ENCODE data around the gene FRMD8. TPM values are rescaled to one million over a fixed set of nuclear protein-coding genes. Genes with fewer than 3 reads are reported as not detected.

FRMD8 gene
- total RNA-seq, 3 donors from 2014 or later = 43.0 to 49.2 (median 44.9) TPM

DNA sequence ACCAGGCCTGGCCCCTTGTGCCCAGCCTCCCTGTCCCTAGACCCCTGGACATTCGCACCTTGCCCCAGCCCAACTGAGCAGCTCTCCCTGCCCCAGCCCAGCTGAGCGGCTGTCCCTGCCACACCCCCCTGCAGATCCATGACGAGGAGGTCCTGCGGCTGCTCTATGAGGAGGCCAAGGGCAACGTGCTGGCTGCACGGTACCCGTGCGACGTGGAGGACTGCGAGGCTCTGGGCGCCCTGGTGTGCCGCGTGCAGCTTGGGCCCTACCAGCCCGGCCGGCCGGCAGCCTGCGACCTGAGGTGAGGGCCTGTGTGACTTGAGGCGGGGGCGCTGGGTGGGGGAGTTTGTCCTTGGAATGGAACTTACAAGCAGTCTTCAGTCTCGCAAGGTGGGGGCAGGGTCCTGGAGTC lies 7.7 kb downstream of the FRMD8 start:
- ATAC-seq = no peak
- H3K36me3 Mint-ChIP-seq (ENCODE audit: insufficient read depth) = peaks cover 8% of the 10 kb centered on the region
- no peaks in the 10 kb centered on the region for H3K27me3 Mint-ChIP-seq (ENCODE audit: low read depth)
- H3K4me1 Mint-ChIP-seq (ENCODE audit: low read depth) = peaks cover 20% of the 10 kb centered on the region
- H3K9me3 Mint-ChIP-seq = no peaks in the 10 kb centered on the region
- H3K4me3 Mint-ChIP-seq = no peak overlapping the region
- DNase-seq = no peak

DNA sequence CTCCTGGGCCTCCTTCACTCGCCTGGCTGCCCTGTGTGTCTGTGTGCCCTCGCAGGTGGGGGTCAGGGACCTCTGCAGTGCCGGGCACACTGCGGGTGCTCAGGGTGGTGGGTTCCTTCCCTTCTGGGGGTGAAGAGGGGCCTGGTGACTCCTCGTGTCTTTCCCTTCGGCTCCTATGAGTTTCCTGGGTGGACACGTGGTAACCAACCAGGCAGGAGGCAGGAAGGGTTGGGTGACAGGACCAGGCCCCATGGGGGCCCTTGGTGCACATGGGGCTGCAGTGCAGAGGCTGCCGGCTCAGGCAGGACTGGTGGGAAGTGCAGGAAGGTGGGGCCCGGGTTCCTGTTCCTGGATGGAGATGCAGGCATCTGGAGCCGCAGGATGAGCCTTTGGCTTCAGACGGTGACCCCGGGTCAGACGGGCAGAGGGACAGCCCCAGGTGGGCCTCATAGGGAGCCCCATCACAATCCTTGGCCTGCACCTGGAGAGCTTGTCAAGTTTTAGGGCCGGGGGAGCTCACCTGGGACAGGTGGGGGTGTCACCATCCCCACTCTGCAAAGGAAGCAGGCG lies 9.6 kb downstream of the FRMD8 start:
- no peaks in the 10 kb centered on the region for H3K27me3 Mint-ChIP-seq (ENCODE audit: low read depth)
- peaks cover 8% of the 10 kb centered on the region for H3K36me3 Mint-ChIP-seq (ENCODE audit: insufficient read depth)
- no peak for ATAC-seq
- no peak overlapping the region for H3K4me3 Mint-ChIP-seq
- peaks cover 5% of the 10 kb centered on the region for H3K4me1 Mint-ChIP-seq (ENCODE audit: low read depth)
- no peak for DNase-seq
- H3K9me3 Mint-ChIP-seq = no peaks in the 10 kb centered on the region

- no peak overlapping the region for H3K4me3 Mint-ChIP-seq
- H3K9me3 Mint-ChIP-seq = no peaks in the 10 kb centered on the region
- H3K36me3 Mint-ChIP-seq (ENCODE audit: insufficient read depth) = peaks cover 8% of the 10 kb centered on the region
- ATAC-seq (no peak), DNase-seq (no peak)
- no peaks in the 10 kb centered on the region for H3K27me3 Mint-ChIP-seq (ENCODE audit: low read depth)
- peaks cover 2% of the 10 kb centered on the region for H3K4me1 Mint-ChIP-seq (ENCODE audit: low read depth)
These were observed 10.6 kb downstream of the FRMD8 start for GRCh38 chr11:65396769-65397745.

DNA sequence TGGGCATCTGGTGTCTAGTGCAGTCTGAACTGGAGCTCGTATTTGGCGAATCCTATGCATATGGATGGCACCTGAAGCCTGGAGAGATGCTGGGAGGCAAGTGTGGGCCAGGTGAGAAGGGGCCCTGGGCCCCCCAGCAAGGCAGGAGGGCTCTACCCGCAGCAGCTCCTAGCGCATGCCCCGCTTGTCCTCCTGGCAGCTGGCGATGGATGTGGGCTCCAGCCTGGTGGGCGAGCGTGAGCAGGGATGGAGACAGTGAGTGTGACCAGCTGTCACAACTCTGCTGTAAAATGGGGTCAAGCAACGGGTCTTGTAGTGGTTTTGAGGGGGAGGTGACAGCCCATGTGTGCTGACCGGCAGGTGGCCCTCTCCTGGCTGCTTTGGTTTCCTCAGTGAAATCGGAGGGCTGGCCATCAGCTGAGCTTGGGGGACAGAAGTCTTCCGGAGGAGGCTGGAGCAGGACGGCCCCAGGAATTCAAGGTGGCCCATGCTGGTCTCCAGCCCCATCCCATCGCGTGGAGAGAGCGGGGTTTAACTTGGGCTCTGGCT lies 12.0 kb downstream of the FRMD8 start:
- Mint-ChIP-seq H3K36me3 (ENCODE audit: insufficient read depth) (peaks cover 10% of the 10 kb centered on the region), H3K4me3 (no peak overlapping the region), H3K4me1 (ENCODE audit: low read depth) (peaks cover 3% of the 10 kb centered on the region), H3K27me3 (ENCODE audit: low read depth) (no peaks in the 10 kb centered on the region), H3K9me3 (no peaks in the 10 kb centered on the region)
- DNase-seq = no peak
- no peak for ATAC-seq

- no peak for DNase-seq
- H3K4me1 Mint-ChIP-seq (ENCODE audit: low read depth) = peaks cover 4% of the 10 kb centered on the region
- no peaks in the 10 kb centered on the region for H3K27me3 Mint-ChIP-seq (ENCODE audit: low read depth)
- ATAC-seq = no peak
- H3K36me3 Mint-ChIP-seq (ENCODE audit: insufficient read depth) = peaks cover 13% of the 10 kb centered on the region
- H3K9me3 Mint-ChIP-seq = no peaks in the 10 kb centered on the region
- no peak overlapping the region for H3K4me3 Mint-ChIP-seq
These were observed 12.8 kb downstream of the FRMD8 start for GRCh38 chr11:65399249-65399648.

DNA sequence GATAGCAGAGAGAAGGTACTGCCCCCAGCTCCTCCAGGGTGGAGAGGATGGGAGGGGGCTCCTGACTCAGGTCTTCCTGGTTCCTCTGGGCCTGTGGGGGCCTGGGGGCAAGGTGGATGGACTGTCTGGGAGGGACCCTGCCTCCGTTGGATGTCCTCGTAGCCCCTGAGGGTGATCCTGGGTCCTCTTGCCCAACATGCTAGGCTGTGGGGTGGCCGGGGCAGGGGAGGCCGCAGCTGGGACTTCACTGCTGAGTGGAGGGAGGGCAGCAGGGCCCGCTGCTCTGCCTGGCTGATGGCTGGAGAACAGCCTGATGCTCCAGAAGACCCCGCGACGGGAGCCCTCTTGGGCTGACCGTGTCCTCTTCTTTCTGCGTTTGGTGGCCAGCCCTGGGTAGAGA lies 13.4 kb downstream of the FRMD8 start:
- no peak for ATAC-seq
- no peaks in the 10 kb centered on the region for H3K9me3 Mint-ChIP-seq
- peaks cover 4% of the 10 kb centered on the region for H3K4me1 Mint-ChIP-seq (ENCODE audit: low read depth)
- no peak for DNase-seq
- H3K4me3 Mint-ChIP-seq = no peak overlapping the region
- H3K36me3 Mint-ChIP-seq (ENCODE audit: insufficient read depth) = peaks cover 13% of the 10 kb centered on the region
- H3K27me3 Mint-ChIP-seq (ENCODE audit: low read depth) = no peaks in the 10 kb centered on the region

- no peak for ATAC-seq
- peaks cover 4% of the 10 kb centered on the region for H3K4me1 Mint-ChIP-seq (ENCODE audit: low read depth)
- no peak for DNase-seq
- peaks cover 13% of the 10 kb centered on the region for H3K36me3 Mint-ChIP-seq (ENCODE audit: insufficient read depth)
- H3K9me3 Mint-ChIP-seq = no peaks in the 10 kb centered on the region
- H3K27me3 Mint-ChIP-seq (ENCODE audit: low read depth) = no peaks in the 10 kb centered on the region
- H3K4me3 Mint-ChIP-seq = no peak overlapping the region
These were observed 14.1 kb downstream of the FRMD8 start for GRCh38 chr11:65400307-65401072.

GRCh38 chr11:65401073-65401802 lies 14.8 kb downstream of the FRMD8 start:
- no peaks in the 10 kb centered on the region for H3K9me3 Mint-ChIP-seq
- no peaks in the 10 kb centered on the region for H3K27me3 Mint-ChIP-seq (ENCODE audit: low read depth)
- peaks cover 13% of the 10 kb centered on the region for H3K36me3 Mint-ChIP-seq (ENCODE audit: insufficient read depth)
- ATAC-seq (no peak), DNase-seq (no peak)
- peaks cover 4% of the 10 kb centered on the region for H3K4me1 Mint-ChIP-seq (ENCODE audit: low read depth)
- no peak overlapping the region for H3K4me3 Mint-ChIP-seq

DNA sequence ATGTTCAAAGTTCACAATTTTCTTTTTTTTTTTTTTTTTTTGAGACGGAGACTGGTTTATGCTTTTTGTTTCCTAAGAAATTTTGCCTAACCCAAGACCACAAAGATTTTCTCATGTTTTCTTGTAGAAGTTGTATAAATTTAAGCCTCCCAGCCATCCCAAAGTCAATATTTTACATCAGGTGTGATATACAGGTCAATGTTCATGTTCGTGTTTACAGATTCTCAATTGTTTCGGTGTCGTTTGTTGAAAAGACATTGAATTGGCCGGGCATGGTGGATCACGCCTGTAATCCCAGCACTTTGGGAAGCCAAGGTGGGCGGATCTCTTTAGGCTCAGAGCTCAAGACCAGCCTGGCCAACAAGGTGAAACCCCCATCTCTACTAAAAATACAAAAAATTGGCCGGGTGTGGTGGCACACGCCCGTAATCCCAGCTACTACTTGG lies 15.4 kb downstream of the FRMD8 start:
- Mint-ChIP-seq H3K36me3 (ENCODE audit: insufficient read depth) (peaks cover 13% of the 10 kb centered on the region), H3K9me3 (no peaks in the 10 kb centered on the region), H3K4me1 (ENCODE audit: low read depth) (peaks cover 4% of the 10 kb centered on the region), H3K27me3 (ENCODE audit: low read depth) (no peaks in the 10 kb centered on the region), H3K4me3 (no peak overlapping the region)
- ATAC-seq (no peak), DNase-seq (no peak)

GRCh38 chr11:65402790-65403189 lies 16.4 kb downstream of the FRMD8 start:
- DNase-seq = no peak
- Mint-ChIP-seq H3K27me3 (ENCODE audit: low read depth) (no peaks in the 10 kb centered on the region), H3K9me3 (no peaks in the 10 kb centered on the region), H3K4me1 (ENCODE audit: low read depth) (peaks cover 4% of the 10 kb centered on the region), H3K4me3 (no peak overlapping the region), H3K36me3 (ENCODE audit: insufficient read depth) (peaks cover 7% of the 10 kb centered on the region)
- no peak for ATAC-seq

DNA sequence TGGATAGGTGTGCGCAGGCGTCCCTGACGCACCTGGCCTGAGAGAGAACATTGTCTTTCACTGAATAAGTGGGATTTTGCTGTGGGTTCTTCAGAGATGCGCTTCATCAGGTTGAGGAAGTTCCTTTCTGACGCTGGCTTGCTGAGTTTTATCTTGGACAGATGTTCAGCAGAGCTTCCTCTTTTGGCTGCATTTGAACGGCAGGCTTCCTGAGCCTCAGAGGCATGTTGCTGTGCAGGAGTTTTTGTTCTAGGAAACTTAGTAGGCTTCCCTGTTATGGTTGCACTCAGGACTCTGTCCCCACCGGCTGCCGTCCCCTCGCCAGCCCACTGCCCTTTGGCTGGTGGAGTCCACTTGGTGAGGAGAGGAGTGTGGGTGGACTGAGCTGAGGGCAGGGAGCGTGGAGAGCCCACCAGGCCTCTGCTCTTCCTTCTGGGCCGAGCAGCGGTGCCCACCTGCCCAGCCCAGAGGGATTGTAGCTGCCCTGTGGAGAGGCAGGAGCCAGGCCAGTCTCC lies 17.2 kb downstream of the FRMD8 start:
- Mint-ChIP-seq H3K9me3 (no peaks in the 10 kb centered on the region), H3K27me3 (ENCODE audit: low read depth) (no peaks in the 10 kb centered on the region), H3K4me1 (ENCODE audit: low read depth) (peaks cover 4% of the 10 kb centered on the region), H3K4me3 (no peak overlapping the region), H3K36me3 (ENCODE audit: insufficient read depth) (peaks cover 10% of the 10 kb centered on the region)
- DNase-seq = no peak
- ATAC-seq = no peak

- Mint-ChIP-seq H3K9me3 (no peaks in the 10 kb centered on the region), H3K36me3 (ENCODE audit: insufficient read depth) (peaks cover 13% of the 10 kb centered on the region)
These were observed 17.8 kb downstream of the FRMD8 start for GRCh38 chr11:65404210-65404609.

DNA sequence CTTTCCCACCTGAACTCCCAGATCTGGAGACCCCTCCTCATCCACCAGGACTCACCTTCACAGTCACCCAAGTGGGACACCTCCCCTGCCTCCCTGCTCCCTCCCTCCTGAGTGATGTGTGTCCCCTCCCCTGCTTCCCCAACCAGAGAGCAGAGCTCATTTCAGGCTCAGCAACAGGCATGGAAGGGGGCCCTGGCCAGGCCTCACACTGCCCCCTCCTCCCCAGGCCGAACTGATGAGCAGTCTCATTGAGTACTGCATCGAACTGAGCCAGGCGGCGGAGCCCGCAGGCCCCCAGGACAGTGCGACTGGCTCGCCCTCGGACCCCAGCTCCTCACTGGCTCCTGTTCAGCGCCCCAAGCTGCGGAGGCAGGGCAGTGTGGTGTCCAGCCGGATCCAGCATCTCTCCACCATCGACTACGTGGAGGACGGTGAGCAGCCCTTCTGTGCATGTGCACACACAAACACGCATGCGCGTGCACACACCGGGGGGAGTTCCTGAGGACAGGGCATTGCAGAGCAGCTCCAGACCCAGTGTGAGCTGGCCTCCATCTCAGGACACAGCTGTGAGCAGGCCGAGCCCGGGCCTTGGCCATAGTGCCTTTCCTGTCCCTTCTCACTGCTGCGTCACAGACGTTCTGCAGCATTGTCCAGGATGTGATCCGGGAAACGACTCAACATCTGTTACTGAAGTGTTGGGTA lies 18.4 kb downstream of the FRMD8 start:
- Mint-ChIP-seq H3K27me3 (ENCODE audit: low read depth) (no peaks in the 10 kb centered on the region), H3K4me1 (ENCODE audit: low read depth) (peaks cover 4% of the 10 kb centered on the region), H3K36me3 (ENCODE audit: insufficient read depth) (peaks cover 15% of the 10 kb centered on the region), H3K9me3 (no peaks in the 10 kb centered on the region), H3K4me3 (no peak overlapping the region)
- ATAC-seq (no peak), DNase-seq (no peak)

More at GRCh38 chr11:65404210-65404609, 17.8 kb downstream of the FRMD8 start:
- no peaks in the 10 kb centered on the region for H3K27me3 Mint-ChIP-seq (ENCODE audit: low read depth)
- DNase-seq = no peak
- no peak for ATAC-seq
- H3K4me1 Mint-ChIP-seq (ENCODE audit: low read depth) = peaks cover 4% of the 10 kb centered on the region
- no peak overlapping the region for H3K4me3 Mint-ChIP-seq
